GM18951 (cell line): ENCODE data around the gene KCNIP2.

Source experiments
- POLR2A ChIP-seq: IDR thresholded peaks from 4 replicates; pipeline ENCODE4 v1.6.1; 2011; ENCODE audit warnings: mild to moderate bottlenecking; ENCODE audit not compliant: insufficient read length, insufficient read depth; ENCODE audit errors: extremely low read depth
- in situ Hi-C: fragments of 300-500 bp; cut with MboI; formaldehyde crosslinking; loops from one replicate; pipeline ENCODE4 v1.12.0; 2022; ENCODE audit warnings: low sequenced_read_pairs, mixed read lengths, inconsistent platforms; ENCODE audit not compliant: unreplicated experiment

Gene KCNIP2

DNA sequence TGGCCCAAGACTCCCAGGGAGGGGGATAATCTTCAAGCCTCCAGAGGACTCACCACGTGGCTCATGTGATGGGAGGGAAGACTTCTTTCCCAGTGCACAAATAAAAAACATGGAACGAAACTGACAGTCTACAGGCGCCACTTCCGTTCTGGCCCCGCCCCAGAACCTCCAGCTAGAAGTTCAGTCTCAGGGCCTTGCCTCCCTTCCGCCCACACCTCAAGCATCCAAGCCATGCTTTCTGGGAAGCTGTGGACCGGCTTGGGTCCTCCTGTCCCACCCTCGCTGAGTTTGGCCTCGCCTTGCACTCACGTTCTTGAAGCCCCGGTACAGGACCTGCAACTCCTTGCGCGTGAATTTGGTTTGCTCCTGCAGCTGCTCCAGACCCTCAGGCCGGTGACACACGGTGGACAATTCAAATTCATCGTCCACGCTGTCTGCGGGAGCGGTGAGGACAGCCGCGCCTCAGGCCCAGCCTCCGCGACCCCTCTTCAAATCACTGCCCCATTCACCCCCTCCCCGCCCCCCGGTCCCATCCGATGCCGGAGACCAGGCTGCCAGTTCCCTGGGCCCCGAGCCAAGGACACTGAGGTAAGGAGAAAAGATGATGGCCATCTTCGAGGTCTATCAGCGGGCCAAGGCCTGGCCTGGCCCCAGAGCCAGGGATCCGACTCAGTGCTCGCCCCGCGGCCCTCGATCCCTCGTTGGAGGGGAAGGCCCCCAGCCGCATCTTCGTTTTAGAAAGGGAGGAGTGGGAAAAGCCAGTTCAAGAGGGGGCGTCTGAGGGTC, 14.6 kb downstream of the KCNIP2 start:
- in situ Hi-C loops = no loop called here
- TF ChIP-seq POLR2A = no peak

DNA sequence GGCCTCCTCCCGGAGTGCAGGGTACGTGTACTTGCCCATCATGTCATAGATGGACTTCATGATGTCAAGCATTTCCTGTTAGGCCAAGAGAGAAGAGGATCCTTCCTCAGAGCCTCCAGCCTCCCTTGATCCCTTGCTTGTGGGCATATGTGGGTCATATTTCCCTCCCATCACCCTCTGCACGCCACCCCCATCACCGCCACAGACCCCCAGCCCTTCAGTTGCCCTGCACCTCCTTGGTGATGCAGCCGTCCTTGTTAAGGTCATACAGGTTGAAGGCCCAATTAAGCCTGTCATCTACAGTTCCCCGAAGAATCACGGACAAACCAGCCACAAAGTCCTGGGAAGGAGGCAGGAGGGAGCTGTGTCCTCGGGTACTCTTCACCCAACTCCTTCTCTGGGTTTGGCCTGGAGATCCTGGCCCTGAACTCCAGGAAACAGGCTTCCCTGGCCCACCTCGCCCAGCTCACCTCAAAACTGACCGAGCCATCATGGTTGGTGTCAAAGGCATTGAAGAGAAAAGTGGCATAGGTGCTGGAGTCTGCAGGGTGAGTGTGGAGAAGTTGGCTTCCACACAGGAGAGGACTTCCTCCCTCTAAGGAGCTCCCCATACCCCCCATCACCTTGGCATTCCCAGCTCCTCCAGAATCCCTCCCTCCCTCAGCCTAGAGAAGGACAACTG, 15.5 kb downstream of the KCNIP2 start:
- in situ Hi-C loops = no loop called here
- TF ChIP-seq POLR2A = no peak

DNA sequence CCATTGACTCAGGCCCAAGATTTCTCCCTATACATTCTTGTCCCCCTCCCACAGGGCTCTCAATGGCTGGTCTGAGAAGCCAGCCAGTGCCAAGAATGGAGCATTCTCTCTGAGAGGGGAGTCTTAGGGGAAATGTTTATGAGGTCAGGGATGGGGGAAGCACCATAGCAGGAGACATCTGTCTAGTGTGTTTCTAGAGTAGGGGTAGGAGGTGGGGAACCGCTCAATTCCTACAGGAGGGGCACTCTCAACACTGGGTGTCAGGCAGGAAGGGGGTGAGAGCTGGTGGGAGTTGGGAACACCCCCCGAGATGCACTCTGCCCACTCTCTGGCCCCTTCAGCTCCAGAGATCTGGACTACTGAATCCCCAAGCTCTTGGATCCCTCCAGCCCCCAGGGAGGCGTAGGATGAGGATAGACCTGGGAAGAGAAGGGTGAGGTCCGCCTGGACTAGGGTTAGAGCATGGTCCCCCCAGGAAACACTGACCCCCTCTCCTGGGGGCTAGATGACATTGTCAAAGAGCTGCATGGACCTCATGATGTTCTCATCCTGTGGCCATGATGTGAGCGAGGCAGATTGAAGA, 16.7 kb downstream of the KCNIP2 start:
- in situ Hi-C loops = no loop called here
- no peak for TF ChIP-seq POLR2A

DNA sequence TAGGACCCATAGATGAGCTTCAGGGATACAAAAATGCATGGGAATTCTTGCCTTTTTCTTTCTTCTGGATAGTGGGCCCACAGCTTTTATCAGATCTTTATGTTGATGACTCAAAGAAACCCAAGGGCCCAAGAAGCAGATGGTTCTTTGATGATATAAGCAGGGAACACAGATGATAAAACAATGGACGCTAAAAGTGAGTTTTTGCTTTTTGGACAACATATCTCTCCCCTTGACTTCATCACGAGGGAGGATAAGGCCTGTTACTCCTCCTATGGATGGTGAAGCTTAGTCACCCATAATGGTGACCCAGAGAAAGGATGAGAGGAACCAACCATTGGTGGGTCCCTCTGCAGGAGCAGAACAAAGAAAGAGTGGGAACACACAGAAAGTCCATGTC, 18.9 kb downstream of the KCNIP2 start:
- in situ Hi-C loops = no loop called here
- no peak for TF ChIP-seq POLR2A

DNA sequence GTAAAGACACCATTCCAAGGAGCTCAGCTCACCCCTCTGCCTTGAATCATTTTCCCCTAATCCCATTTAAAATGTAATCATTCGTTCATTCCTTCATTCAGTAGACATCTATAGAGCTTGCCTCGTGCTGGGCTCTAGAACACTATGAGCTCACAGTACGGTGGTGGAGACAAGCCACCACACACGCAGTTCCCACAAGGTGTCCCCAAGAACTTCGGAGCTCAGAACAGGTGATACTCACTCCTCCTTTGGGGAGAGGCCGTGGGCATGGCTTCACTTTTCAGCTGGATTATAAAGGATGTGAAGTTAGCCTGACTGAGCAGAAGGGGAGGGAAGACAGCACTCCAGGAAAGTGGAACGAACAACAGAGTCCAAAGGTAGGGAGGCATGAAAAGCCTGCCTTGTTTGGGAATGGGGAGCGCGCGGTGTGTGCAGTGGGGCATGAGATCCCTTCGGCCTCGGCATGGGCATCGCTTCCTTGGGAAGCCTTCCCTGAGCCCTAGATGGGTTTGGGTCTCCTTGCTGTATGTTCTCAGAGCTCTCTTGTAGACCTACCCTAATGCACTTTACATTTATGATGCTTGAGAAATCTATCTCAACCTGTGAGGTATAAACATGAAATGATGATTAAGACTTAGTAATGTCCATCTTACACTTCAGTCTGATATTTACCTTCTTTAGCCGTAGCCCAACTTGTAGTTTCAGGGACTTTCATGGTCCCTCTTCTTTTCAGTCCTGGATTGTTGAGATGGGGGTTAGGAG, 24.5 kb downstream of the KCNIP2 start:
- no peak for TF ChIP-seq POLR2A
- in situ Hi-C loops = no loop called here

DNA sequence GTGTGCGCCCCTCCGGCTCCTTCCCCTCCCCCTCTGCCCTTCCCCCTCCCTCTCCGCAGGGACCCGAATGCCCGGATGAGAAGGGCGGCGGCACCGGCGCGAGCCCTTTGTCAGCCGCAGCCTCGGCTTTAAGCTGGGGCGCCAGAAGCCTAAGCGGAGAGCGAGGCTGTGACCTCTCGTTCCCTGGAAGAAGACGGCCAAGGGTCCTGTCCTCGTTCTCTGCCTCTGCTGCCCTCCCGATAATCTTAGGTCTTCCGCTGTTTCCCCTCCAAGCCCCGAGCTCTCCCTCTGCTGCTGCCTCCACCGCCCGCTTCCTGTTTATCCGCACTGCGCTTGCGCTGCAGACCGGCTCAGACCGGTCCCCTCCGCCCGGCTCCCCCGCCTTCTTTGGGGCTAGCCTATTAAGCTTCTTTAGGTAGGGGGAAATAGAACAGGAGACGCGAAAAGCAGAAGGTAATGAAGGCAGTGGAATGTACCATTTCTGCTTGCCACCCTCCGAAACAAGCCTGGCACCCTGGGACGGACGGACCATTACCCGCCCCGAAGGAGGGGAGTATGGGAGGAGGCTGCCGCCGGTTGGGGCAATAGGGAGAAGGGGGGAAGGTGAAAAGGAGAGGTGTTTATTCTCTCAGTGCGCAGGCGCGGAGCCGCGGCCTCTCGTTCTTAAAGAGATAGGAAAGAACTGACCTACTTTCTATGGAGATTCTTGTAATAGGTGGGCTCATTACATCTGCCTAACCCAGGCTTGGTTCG, 25.3 kb downstream of the KCNIP2 start, which contains the start of gene OGA:
OGA (minus strand) TSS at position 326 of the 753 bp plus-strand sequence. CDS start 422 bp downstream, outside the sequence.
- TF ChIP-seq POLR2A = peak; percentile 94
- in situ Hi-C loops = no loop called here

DNA sequence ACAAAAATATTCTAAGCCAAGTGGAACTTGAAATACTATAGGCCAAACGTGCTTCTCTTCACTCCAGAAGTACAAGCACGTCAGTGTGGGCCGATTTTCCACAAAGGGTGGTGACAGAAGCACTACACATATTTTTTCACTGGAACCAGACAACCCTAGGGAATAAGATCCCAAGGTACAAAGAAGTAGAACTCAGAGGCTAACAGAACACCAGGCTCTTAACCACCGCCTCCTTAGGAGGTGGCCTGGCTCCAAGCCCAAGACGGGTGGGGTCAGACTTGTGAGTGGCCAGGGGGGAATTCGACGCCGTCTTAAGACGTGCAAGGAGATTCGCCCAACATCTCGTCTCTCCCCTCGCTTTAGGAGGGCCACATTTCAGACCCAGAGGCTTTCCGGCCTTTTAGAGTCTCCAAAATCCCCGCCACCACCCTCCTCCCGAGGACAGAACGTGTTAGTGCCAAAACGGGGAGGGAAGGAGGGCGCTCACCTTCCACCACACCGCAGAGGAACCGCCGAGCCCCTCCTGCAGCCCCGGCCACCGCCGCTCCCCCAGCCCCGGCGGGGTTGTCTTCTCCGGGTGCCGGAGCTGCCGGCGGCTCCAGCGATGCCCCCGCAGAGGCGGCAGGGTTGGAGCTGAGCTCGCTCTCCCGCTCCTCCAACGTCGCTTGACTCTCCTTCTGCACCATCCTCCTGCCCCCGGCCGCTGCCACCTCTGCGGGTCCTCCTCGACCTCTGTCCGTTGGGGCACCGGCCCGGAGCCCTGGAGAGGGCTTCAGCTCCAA, 26.1 kb downstream of the KCNIP2 start:
- no peak for TF ChIP-seq POLR2A
- in situ Hi-C loops = no loop called here

DNA sequence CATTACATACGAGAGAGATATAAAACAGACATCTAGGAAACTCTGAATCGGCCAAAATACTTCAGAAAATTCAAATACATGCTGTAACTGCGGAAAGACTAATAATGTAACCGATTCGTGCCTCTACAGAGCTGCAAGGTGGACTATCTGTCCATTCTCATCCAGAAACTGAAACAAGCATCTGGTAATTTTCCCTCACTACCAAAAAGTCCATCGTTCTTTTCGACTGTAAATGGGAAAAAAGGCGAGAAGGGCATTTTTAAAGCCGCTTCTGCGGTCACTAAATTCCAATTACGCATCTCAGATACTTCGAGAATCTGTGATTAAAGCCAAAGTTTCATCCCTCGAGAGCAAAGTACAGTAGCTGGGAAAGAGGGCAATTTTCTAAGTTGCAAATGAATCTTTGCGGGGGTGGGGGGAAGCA, 26.7 kb downstream of the KCNIP2 start:
- in situ Hi-C loops = no loop called here
- TF ChIP-seq POLR2A = no peak

DNA sequence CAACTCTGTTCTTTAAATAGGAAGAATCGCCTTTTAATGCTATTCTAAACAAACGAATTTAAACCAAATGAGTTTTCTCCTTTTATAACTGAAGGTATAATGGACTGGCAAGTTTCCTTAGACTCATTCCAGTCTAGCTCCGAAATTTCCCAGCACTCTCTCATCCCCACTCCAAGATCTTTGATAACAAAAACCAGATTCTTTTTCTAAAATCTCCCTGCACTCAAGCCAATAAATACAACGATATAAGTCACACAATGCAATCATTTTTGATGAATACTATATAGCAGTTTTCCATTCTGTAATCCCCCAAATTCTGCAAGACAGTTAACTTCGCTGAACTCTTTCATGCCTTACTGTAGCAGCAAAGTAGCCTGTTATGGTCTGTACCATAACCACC, 27.2 kb downstream of the KCNIP2 start:
- TF ChIP-seq POLR2A = no peak
- in situ Hi-C loops = no loop called here

DNA sequence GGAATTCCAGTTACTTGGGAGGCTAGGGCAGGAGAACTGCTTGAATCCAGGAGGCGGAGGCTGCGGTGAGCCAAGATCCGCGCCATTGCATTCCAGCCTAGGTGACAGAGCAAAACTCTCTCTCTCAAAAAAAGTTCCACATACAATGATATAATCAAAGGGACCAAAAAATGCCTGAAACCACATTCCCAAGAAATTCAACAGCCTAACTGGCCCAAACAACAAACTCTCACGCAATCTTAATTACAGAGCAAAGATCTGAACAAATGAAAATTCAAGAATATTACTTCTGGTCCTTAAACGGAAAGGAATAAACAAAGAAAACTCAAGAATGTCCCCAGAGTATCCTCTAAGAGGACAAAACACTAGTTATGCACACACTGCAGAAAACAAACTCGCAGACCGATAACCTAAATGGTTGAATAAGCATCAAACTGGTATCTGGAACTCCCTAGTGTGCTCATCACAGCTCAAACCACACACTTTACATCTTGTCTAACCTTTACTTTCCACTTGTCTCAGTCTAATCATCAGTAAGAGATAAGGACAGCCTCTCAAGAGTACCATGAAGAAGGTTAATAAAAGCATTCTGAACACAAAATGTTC, 29.0 kb downstream of the KCNIP2 start:
- no peak for TF ChIP-seq POLR2A
- in situ Hi-C loops = no loop called here

DNA sequence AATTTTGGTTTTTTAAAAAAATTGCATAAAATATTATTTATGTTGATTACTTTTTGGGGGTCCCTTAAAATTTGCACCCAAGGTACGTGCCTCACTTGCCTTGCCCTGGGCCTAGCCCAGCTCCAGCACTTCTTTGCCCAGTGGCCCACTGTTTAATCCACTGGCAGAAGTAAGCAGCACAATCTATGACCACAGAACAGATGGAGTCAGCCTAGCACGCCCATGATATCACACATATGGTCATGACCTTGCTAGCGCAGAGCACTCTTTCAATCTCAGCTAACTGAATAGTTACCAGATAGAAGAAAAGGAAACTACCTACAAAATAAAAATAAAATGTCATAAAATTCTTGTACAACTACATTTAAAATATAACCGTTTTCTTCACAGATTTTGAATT, 31.0 kb downstream of the KCNIP2 start:
- in situ Hi-C loops = no loop called here
- no peak for TF ChIP-seq POLR2A
